HG03159 (cell line): ENCODE data around the gene CHMP2A.
"Not testable (repeated sequence)": the region's sequence is repeated elsewhere in the genome, so short reads cannot be mapped to it uniquely, and the experiment has no call there.

Experiments used
- ATAC-seq: cut with Tn5 transposase; IDR thresholded peaks from one replicate; pipeline ENCODE4 v1.9.1; 2021; ENCODE audit warnings: mild to moderate bottlenecking, moderate library complexity; ENCODE audit not compliant: unreplicated experiment

CHMP2A gene

DNA sequence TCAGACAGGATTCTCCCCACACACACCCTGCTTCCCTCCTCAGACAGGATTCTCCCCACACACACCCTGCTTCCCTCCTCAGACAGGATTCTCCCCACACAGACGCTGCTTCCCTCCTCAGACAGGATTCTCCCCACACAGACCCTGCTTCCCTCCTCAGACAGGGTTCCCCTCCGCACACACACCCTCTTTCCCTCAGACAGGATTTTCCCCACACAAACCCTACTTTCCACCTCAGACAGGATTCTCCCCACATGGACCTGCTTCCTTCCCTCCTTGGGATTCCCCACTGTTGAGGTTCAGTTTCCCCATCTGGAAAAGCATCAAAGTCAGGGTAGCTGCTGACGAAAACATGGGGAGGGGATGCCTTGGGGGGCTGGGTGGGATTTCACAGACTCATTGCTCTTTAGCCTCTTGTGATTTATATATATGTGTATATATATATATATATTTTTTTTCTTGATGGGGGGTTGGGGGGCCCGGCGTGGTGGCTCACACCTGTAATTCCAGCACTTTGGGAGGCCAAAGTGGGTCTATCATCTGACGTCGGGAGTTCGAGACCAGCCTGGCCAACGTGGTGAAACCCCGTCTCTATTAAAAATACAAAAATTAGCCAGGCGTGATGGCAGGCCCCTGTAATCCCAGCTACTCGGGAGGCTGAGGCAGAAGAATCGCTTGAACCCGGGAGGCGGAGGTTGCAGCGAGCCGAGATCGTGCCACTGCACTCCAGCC, 12.1 kb downstream of the CHMP2A start:
- ATAC-seq, result not testable (repeated sequence)

DNA sequence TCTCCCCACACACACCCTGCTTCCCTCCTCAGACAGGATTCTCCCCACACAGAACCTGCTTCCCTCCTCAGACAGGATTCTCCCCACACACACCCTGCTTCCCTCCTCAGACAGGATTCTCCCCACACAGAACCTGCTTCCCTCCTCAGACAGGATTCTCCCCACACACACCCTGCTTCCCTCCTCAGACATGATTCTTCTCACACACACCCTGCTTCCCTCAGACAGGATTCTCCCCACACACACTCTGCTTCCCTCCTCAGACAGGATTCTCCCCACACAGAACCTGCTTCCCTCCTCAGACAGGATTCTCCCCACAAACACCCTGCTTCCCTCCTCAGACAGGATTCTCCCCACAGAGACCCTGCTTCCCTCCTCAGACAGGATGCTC, 15.7 kb downstream of the CHMP2A start:
- ATAC-seq, result not testable (repeated sequence)

DNA sequence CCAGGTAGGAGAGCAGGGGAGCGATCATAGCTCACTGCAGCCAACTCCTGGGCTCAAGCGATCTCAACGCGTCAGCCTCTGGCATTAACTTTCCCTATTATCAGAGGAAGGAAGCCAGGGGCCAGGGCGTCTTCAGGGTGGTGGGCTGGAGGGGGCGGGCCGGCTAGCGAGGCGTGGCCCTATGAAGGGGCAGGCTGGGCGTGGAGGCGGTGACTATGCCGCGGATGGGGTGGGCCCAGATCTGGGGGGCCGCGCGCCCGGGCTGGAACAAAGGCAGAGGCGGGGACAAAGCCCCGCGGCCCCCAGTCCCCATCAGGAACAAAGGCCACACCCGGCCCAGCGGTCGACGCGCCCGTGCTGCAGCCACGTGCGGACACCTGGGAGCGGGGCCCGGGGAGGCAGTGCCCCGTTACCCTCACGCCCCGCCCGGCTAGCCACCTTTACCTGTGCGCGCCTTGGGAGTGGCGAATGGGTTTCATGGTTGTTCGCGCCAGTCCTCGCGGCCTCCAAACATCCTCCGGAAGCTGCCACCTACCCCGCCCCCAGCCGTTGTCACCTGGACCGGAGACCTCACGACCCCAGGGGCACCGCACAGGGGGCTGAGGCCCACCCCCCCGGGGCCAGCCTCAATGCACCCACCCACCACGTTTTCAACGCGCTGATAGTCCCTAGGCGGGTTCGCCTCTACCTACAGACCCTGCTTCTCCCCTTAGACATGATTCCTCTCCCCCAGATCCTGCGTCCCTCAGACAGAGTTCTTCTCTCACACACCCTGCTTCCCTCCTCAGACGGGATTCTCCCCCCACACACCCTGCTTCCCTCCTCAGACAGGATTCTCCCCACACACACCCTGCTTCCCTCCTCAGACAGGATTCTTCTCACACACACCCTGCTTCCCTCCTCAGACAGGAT, 16.4 kb downstream of the CHMP2A start:
- ATAC-seq, result no peak

GRCh38 chr19:58536852-58537798, 17.8 kb downstream of the CHMP2A start:
- no peak for ATAC-seq

GRCh38 chr19:58535857-58536256, 19.0 kb downstream of the CHMP2A start:
- ATAC-seq, result no peak

DNA sequence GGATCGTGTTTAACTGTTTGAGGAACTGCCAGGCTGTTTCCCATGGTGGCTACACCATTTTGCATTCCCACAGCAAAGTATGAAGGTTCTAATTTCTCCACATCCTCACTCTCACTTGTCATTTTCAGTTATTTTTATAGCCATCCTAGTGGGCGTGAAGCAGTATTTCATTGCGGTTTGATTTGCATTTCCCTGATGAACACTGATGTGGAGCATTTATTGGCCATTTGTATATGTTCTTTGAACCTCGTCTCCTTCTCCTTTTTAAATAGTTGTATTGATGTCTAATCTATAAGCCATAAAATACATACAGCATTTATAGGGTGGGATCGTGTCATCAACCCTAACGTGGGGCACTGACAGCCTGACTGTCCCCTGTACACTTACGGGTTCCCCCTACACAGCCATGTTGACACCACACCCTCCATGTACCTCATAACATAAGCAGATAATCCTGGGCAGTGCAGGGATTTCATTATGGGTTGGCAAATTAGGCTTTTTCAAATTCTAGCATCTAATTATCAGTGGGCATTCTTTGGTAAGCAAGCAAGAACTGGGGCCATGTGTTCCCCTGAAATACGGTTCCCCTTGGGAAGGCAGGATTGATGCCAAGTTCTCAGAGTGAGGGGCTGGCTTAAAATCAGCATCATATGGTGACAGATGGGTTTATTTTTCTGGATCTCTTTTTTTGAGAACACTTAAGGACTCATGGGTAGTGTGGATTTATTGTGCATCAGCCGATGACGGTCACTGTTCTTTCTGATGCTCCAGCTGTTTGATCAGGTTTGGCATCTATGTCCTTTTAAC, 23.7 kb downstream of the CHMP2A start:
- no peak for ATAC-seq

GRCh38 chr19:58529405-58529804, 25.5 kb downstream of the CHMP2A start:
- ATAC-seq, result no peak

DNA sequence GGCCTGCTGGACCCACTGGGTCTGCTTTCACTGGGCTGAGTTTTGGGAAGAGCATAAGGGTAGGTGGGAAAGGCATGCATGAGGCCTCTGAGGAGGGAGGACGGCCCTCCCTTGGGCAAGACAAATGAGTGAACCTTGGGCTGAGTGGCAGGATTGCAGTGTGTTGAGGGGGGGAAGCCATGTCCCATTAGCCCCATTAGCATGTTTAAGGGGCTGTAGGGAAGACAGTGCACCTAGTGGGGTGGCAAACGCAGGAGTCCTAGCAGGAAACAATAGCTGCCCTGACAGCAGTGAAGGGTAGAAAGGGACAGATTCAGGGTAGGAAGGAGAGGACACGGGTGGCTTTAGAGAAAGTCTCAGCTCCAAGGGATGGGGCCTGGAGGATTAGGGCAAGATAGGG, 32.2 kb downstream of the CHMP2A start:
- ATAC-seq, result no peak

GRCh38 chr19:58521651-58522050, 33.3 kb downstream of the CHMP2A start:
- no peak for ATAC-seq

DNA sequence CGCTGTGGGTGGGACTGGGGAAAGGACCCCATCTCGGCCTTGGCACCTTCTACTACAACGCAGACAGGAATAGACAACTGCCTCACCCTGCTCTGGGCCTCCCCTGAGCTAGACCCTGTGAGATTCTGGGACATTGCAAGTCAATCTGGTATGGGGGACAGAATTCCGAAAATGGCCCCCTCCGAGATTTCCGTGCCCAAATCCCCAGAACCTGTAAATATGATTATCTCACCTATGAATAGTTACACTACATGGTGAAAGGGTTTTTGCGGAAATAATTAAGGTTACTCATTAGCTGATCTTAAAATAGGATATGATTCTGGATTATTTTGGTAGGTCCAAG, 34.7 kb downstream of the CHMP2A start:
- no peak for ATAC-seq

- ATAC-seq, result peak; percentile 82
Observed at GRCh38 chr19:58519355-58520256, 35.3 kb downstream of the CHMP2A start, which contains the start of gene ZBTB45. Gene ZBTB45 (minus strand): TSS chr19:58519810. CDS start chr19:58517673, 2,137 bp downstream.

GRCh38 chr19:58519087-58519354, 35.9 kb downstream of the CHMP2A start:
- ATAC-seq, result no peak

DNA sequence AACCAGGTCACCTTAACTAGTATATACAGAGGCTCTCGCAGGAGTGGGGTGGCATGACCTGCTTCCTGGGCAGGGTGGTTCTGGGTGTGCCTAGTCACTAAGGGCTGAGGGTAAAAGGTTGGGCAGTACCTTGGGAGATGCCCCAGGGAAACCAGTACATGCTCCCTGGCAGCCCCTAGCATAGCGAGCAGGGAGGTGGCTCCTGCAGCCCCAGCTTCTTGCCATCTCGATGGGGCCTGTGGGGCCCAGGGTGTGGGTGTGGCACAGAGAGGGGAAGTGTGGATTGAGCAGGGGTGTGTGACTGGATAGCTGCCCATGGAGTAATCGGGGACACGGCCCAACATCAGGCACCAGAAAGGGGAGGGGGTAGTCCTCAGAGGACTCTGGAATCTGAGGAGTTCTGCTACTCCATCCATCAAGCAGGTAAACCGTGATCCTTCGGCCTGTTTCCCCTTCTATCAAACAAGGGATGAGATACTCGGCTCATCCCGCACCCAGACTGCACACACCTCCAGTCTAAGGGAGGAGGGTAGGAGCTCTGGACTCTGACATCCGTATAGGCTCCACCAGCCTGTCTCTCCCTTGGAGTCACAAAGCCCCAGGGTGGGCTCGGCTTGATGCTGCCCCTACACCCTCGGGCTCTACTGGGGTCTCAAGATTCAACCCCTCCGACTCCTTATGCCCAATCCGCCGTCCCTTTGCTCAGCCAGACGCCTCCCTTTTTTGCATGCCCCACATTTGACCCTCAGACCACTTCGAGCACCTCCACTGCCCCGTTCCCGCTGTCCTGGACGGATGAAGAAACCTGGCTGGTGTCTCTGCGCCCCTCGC, 36.4 kb downstream of the CHMP2A start:
- ATAC-seq, result no peak

- ATAC-seq, result no peak
Observed at GRCh38 chr19:58516964-58517833, 37.7 kb downstream of the CHMP2A start.

GRCh38 chr19:58516246-58516836, 38.6 kb downstream of the CHMP2A start:
- no peak for ATAC-seq

DNA sequence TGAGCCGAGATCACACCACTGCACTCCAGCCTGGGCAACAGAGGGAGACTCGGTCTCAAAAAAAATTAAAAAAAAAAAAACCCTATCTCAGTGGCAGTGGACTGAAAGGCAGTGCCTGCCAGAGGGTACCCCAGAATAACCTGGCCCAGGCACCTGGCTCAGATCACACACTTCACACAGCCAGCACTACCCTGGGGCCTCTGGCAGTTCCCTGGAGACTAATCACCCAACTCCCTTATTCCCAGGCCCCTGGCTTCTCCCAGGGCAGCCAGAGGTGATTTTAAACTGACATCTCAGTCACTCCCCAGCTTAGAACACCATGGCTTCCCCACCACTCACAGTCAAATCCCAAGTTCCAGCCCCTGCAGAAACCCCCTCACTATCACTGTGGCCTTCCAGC, 39.6 kb downstream of the CHMP2A start:
- no peak for ATAC-seq

- no peak for ATAC-seq
Observed at GRCh38 chr19:58514564-58515022, 40.3 kb downstream of the CHMP2A start.
